GM19025 (cell line): ENCODE results near the gene TMEM131L.

Experiments
- ATAC-seq: cut with Tn5 transposase; IDR thresholded peaks from one replicate; pipeline ENCODE4 v1.9.1; 2021; ENCODE audit warnings: mild to moderate bottlenecking, low read depth, moderate library complexity; ENCODE audit not compliant: unreplicated experiment

Gene TMEM131L

GRCh38 chr4:153474251-153474650, 8.1 kb downstream of the TMEM131L start:
- no peak for ATAC-seq

- no peak for ATAC-seq
Observed at GRCh38 chr4:153476829-153477574, 10.8 kb downstream of the TMEM131L start.

- ATAC-seq = no peak
Observed at GRCh38 chr4:153479101-153479500, 12.9 kb downstream of the TMEM131L start.

- no peak for ATAC-seq
Observed at GRCh38 chr4:153480704-153481103, 14.5 kb downstream of the TMEM131L start.

- no peak for ATAC-seq
Observed at GRCh38 chr4:153481478-153481877, 15.3 kb downstream of the TMEM131L start.

GRCh38 chr4:153483432-153484418, 17.6 kb downstream of the TMEM131L start:
- no peak for ATAC-seq

GRCh38 chr4:153485359-153485758, 19.2 kb downstream of the TMEM131L start:
- no peak for ATAC-seq

- ATAC-seq = no peak
Observed at GRCh38 chr4:153485860-153486259, 19.7 kb downstream of the TMEM131L start.

GRCh38 chr4:153486281-153487151, 20.4 kb downstream of the TMEM131L start:
- no peak for ATAC-seq

GRCh38 chr4:153488006-153488891, 22.1 kb downstream of the TMEM131L start:
- ATAC-seq = peak; percentile 53

- no peak for ATAC-seq
Observed at GRCh38 chr4:153489856-153490558, 23.8 kb downstream of the TMEM131L start.

- no peak for ATAC-seq
Observed at GRCh38 chr4:153490985-153491483, 24.9 kb downstream of the TMEM131L start.

- ATAC-seq = no peak
Observed at GRCh38 chr4:153494562-153494961, 28.4 kb downstream of the TMEM131L start.

- no peak for ATAC-seq
Observed at GRCh38 chr4:153495480-153496193, 29.5 kb downstream of the TMEM131L start.

GRCh38 chr4:153497091-153497531, 31.0 kb downstream of the TMEM131L start:
- ATAC-seq = no peak

- peak; percentile 60 for ATAC-seq
Observed at GRCh38 chr4:153497988-153498967, 32.1 kb downstream of the TMEM131L start.

- no peak for ATAC-seq
Observed at GRCh38 chr4:153499005-153499404, 32.8 kb downstream of the TMEM131L start.
